SJSA1 (cell line): ENCODE data around the gene GPAT2. TPM values are rescaled to one million over a fixed set of nuclear protein-coding genes. Genes with fewer than 3 reads are reported as not detected.
"Not testable (repeated sequence)": the region's sequence is repeated elsewhere in the genome, so short reads cannot be mapped to it uniquely, and the experiment has no call there.

Experiments
- DNase-seq, 2 experiments: peaks; one replicate each; pipeline ENCODE4 v3.0.0-alpha.2; 2015 to 2020; ENCODE audit warnings: low spot score in 2 of 2, low read depth in 1 of 2
- H3K27ac ChIP-seq: fragments of 250-450 bp; sonication (Bioruptor Pico); 2 replicates; pipeline ENCODE4 v1.5.1; 2020; ENCODE audit warnings: mild to moderate bottlenecking, moderate library complexity
- H3K27me3 ChIP-seq: fragments of 250-450 bp; sonication (Bioruptor Pico); replicated peaks from 2 replicates; pipeline ENCODE4 v1.5.1; 2020; ENCODE audit warnings: mild to moderate bottlenecking, moderate library complexity
- H3K36me3 ChIP-seq: fragments of 250-450 bp; sonication (Bioruptor Pico); 2 replicates; pipeline ENCODE4 v1.5.1; 2020; ENCODE audit warnings: mild to moderate bottlenecking
- H3K4me1 ChIP-seq: fragments of 250-450 bp; sonication (Bioruptor Pico); replicated peaks from 2 replicates; pipeline ENCODE4 v1.6.1; 2021; ENCODE audit warnings: mild to moderate bottlenecking
- H3K4me3 ChIP-seq: fragments of 250-450 bp; sonication (Bioruptor Pico); 2 replicates; pipeline ENCODE4 v1.5.1; 2020; ENCODE audit warnings: mild to moderate bottlenecking
- H3K9me3 ChIP-seq: fragments of 250-450 bp; sonication (Bioruptor Pico); replicated peaks from 2 replicates; pipeline ENCODE4 v1.5.1; 2020; ENCODE audit warnings: mild to moderate bottlenecking
- total RNA-seq: library from RNA; depleted of rRNA; stranded (reverse); fragments of >200 nt; shearing (Covaris generic); gene quantifications from 2 replicates; pipeline ENCODE4 v1.2.3, GENCODE V29; 2014

Gene GPAT2
- total RNA-seq, 1 experiment from 2014 or later: not detected

DNA sequence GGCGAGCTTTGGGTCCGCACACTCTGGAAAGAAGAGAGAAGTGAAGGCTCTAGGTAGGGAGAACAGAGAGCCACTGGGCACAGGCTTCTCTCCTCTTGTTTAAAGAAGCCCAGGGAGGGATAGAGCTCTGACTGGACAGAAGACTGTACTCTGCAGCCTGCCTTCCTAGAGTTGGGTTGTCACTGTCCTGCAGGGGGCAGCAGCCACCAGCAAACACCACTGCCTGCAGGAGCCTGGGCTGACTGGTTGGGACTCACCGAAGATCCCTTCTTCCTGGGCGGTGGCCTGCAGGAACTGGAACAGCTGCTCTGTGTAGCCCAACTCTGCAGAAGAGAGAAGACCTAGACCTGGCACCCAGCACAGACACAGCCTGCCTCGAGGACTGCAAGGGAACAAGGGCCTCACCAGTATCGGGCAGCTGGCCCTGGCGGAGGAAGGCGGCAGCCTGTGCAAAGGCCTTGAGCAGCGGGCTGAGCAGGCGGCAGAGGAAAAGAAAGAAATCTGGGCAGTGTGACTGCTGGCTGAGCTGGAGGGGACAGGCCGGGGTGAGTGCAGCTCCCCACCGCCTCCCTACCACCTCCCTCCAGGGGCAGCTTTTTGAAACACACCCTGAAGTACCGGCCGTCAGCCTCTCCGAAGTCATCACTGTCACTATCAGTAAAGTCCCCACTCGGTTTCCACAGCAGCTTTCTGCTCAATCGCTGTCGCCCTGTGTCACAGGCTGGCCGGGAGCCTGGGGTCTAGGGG lies 11.8 kb downstream of the GPAT2 start:
- H3K27ac ChIP-seq, H3K36me3 ChIP-seq, H3K9me3 ChIP-seq, H3K27me3 ChIP-seq, H3K4me1 ChIP-seq, H3K4me3 ChIP-seq: not testable (repeated sequence)
- DNase-seq: peak; percentile 52 to 80

DNA sequence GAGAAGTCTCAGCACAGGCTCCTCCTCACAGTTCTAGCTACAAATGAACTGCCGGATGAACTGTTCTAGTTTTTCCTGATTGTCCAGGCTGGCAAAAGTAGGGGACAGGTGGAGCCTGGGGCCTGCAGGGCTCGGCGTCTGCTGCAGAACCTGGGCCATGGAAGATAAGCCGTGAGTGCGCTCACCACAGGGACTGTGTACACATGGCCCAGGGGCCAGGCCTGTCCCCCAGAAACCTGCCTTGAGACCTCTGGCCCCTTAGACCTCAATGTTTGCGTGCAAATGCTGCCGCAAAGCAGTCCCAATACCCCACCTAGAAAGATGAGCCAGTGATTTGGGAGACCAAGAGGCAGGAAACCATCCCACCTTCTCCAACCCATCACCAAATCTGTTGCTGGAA lies 12.6 kb downstream of the GPAT2 start:
- H3K27me3 ChIP-seq, H3K4me3 ChIP-seq, DNase-seq, H3K36me3 ChIP-seq, H3K9me3 ChIP-seq, H3K27ac ChIP-seq, H3K4me1 ChIP-seq: not testable (repeated sequence)

GRCh38 chr2:96021142-96021541 lies 13.6 kb downstream of the GPAT2 start:
- H3K4me1 ChIP-seq, H3K9me3 ChIP-seq, H3K27ac ChIP-seq, H3K27me3 ChIP-seq, H3K36me3 ChIP-seq, H3K4me3 ChIP-seq, DNase-seq: not testable (repeated sequence)

- H3K36me3 ChIP-seq, H3K4me1 ChIP-seq, H3K9me3 ChIP-seq, H3K27me3 ChIP-seq, H3K4me3 ChIP-seq, H3K27ac ChIP-seq: not testable (repeated sequence)
- peak in 1 of 2 experiments; percentile 54 for DNase-seq
Observed at GRCh38 chr2:96019909-96020590, 14.7 kb downstream of the GPAT2 start.

GRCh38 chr2:96016321-96016720 lies 18.4 kb downstream of the GPAT2 start:
- H3K9me3 ChIP-seq, H3K36me3 ChIP-seq, H3K27ac ChIP-seq, DNase-seq, H3K4me1 ChIP-seq, H3K4me3 ChIP-seq, H3K27me3 ChIP-seq: not testable (repeated sequence)

- H3K27ac ChIP-seq, H3K4me1 ChIP-seq, H3K9me3 ChIP-seq, H3K27me3 ChIP-seq, H3K4me3 ChIP-seq, H3K36me3 ChIP-seq, DNase-seq: not testable (repeated sequence)
Observed at GRCh38 chr2:96012792-96013264, 21.9 kb downstream of the GPAT2 start.

DNA sequence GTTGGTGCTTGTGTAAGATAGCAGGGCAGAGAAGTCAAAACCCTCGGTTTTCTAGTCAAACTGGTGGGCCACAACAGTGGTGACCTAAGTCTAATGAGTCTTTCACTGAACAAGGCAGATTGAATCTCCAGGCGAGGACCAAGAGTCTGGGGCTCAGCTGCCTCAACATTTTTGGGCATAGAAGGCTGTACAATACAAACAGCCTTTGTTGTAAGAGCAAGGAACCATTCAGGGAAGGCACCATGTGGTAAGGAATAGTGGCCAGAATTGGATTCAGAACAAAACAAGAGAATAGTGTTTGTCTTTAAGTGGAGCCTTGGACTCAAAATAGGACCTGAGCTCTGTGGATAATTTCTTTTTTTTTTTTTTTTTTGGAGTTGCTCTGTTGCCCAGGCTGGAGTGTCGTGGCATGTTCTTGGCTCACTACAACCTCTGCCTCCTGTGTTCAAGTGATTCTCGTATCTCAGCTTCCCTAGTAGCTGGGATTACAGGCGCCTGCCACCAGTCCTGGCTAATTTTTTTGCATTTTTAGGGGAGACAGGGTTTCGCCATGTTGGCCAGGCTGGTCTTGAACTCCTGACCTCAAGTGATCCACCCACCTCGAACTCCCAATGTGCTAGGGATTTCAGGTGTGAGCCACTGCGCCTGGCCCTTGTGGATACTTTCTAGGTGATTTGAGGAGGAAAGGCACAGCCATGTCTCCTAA lies 22.5 kb downstream of the GPAT2 start:
- not testable (repeated sequence) for H3K36me3 ChIP-seq, H3K4me3 ChIP-seq, H3K27ac ChIP-seq, H3K27me3 ChIP-seq, DNase-seq, H3K4me1 ChIP-seq, H3K9me3 ChIP-seq

DNA sequence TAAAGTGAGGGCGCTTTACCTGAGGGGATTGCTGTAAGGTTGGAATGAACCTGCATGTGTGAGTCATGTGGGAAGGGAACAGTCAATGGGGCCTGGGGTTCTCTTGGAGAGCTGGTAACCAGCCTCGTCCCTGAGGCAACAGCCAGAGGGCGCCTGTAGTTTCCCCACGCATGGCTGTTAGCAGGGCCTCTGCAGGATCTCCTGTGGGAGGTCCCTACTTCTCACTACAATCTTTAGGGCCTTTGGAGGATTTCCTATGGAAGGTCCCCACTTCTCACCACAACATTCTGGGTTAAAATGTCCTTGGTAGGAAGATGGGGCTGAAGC lies 23.6 kb downstream of the GPAT2 start:
- DNase-seq, H3K27ac ChIP-seq, H3K27me3 ChIP-seq, H3K36me3 ChIP-seq, H3K4me1 ChIP-seq, H3K9me3 ChIP-seq, H3K4me3 ChIP-seq: not testable (repeated sequence)

- H3K27me3 ChIP-seq, H3K9me3 ChIP-seq, H3K4me1 ChIP-seq, H3K27ac ChIP-seq, H3K36me3 ChIP-seq: not testable (repeated sequence)
- H3K4me3 ChIP-seq: peak overlapping the region; percentile 26
- DNase-seq: peak; percentile 68 to 92
Observed at GRCh38 chr2:96010320-96011128, 24.2 kb downstream of the GPAT2 start.

- H3K4me3 ChIP-seq: peak overlapping the region; percentile 26; the same call in 1 of the 2 replicates
Observed at GRCh38 chr2:96009833-96010232, 24.9 kb downstream of the GPAT2 start.

DNA sequence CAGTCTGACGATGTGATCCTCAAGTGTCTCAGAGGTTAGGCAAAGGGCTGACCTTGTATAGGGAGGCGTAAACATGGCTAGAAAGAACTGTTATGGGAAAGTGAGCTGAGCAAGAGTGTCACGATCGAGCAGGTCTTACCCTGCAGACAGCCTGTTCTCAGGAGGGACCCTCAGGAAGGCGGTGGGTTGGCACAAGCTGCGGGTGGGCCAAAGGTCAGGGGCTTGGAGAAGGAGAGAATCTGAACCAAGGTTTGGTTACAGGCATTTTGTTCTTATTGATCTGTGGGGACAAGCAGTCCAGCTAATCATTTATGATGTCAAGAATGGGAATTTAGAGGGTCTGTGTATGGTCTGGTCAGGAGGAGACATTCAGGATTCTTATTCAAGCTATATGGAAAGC lies 26.7 kb downstream of the GPAT2 start:
- DNase-seq, H3K36me3 ChIP-seq, H3K9me3 ChIP-seq, H3K4me3 ChIP-seq, H3K27me3 ChIP-seq, H3K4me1 ChIP-seq, H3K27ac ChIP-seq: not testable (repeated sequence)

More at GRCh38 chr2:96009833-96010232, 24.9 kb downstream of the GPAT2 start:
- not testable (repeated sequence) for DNase-seq, H3K9me3 ChIP-seq, H3K4me1 ChIP-seq, H3K36me3 ChIP-seq, H3K27ac ChIP-seq, H3K27me3 ChIP-seq

GRCh38 chr2:96006248-96006647 lies 28.5 kb downstream of the GPAT2 start:
- not testable (repeated sequence) for H3K27me3 ChIP-seq, H3K4me1 ChIP-seq, H3K36me3 ChIP-seq, H3K9me3 ChIP-seq, H3K27ac ChIP-seq, H3K4me3 ChIP-seq, DNase-seq

DNA sequence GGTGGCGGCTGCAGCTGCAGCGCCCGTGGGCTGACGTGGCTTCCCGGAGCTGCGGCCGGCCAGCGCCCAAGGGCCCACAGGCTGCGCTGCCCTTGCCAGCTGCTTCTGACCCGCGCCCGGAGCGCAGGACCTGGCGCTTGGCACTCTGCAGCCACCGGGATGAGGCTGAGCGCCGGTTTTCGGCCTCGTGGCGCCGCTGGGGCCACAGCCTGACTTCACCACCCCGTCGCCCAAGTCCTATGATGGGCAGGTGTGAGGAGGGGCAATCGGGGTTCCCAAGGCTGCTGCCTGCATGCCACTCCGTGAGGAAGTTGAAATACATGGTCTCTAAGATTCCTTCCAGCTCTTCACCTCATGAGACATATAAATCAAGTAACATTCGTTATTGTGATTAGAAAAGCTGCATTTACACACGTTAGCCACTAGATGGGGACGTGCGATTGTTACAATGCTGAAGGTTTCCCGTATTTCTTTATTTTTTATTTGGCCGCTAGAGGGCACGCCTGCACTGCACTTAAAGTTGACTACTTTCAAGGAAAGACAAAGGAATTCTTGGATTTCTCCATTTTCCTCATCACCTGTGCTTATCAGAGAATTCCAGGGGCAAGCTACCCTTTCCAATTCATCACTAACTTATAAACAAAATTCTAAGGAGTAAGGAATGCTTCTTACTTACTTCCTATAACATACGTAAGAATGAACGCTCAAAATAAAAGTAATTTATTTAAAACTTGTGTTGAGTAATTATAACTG lies 42.0 kb downstream of the GPAT2 start:
- H3K4me3 ChIP-seq: peak overlapping the region; percentile 41
- peak; percentile 70 to 78 for DNase-seq
- H3K4me1 ChIP-seq, H3K27me3 ChIP-seq, H3K9me3 ChIP-seq, H3K36me3 ChIP-seq, H3K27ac ChIP-seq: not testable (repeated sequence)
